Thyroid gland (tissue), 4 donors: ENCODE measurements around the gene C3orf80. TPM values are rescaled to one million over a fixed set of nuclear protein-coding genes. Genes with fewer than 3 reads are reported as not detected.

Source experiments
- DNase-seq, 2 donors: peaks; one replicate each; pipeline ENCODE4 v3.0.0-alpha.2; 2019
- H3K27ac ChIP-seq, 3 donors: fragments of 200-600 bp; sonication (generic); 1 replicate in 2 of 3; 2 replicates in 1 of 3; pipeline ENCODE4 v1.5.1; 2016 to 2019; ENCODE audit warnings: mild to moderate bottlenecking in 1 of 3, moderate library complexity in 1 of 3
- H3K27me3 ChIP-seq: fragments of 200-600 bp; sonication (generic); one replicate; pipeline ENCODE4 v1.5.1; 2019
- H3K36me3 ChIP-seq, 2 donors: fragments of 200-600 bp; sonication (generic); one replicate each; pipeline ENCODE4 v1.5.1; 2016 to 2019
- H3K4me1 ChIP-seq, 2 donors: fragments of 200-600 bp; sonication (generic); one replicate each; pipeline ENCODE4 v1.5.1; 2017 to 2019
- H3K4me3 ChIP-seq, 3 donors: fragments of 200-600 bp; sonication (generic); replicated peaks in 1 of 3; 1 replicate in 2 of 3; 2 replicates in 1 of 3; pipeline ENCODE4 v1.5.1; 2016; ENCODE audit warnings: mild to moderate bottlenecking in 1 of 3
- H3K9me3 ChIP-seq: fragments of 200-600 bp; sonication (generic); one replicate; pipeline ENCODE4 v1.5.1; 2017
- POLR2A ChIP-seq, 2 donors: fragments of 450-650 bp; IDR thresholded peaks; one replicate each; pipeline ENCODE4 v1.6.1; 2017; ENCODE audit warnings: antibody characterized with exemption in 2 of 2, mild to moderate bottlenecking in 2 of 2, moderate library complexity in 1 of 2
- WGBS, 2 donors: methylation state at CpG; one replicate each; pipeline ENCODE4 v1.1.5; 2017; 5-methylcytosine and 5-hydroxymethylcytosine counted together
- intact Hi-C: fragments of 100-400 bp; cut with DNase I; formaldehyde crosslinking; loops from one replicate; pipeline ENCODE4 v1.15.1; 2023
- total RNA-seq, 4 donors: library from RNA; depleted of rRNA; stranded (reverse); fragments of >200 nt; gene quantifications; one replicate each; pipeline ENCODE4 v1.2.3, GENCODE V29; 2016
- TF ChIP-seq, protein P1 (sequence below), 6 experiments: fragments of 200-600 bp in 3 of 6; fragments of 450-650 bp in 3 of 6; sonication (generic) in 3 of 6; IDR thresholded peaks; one replicate each; pipeline ENCODE4 v1.5.1; 2016 to 2019; ENCODE audit warnings: antibody characterized with exemption in 6 of 6, mild to moderate bottlenecking in 2 of 6, inconsistent platforms in 1 of 6, moderate library complexity in 1 of 6

The C3orf80 gene
- total RNA-seq, 4 donors from 2014 or later, result 0.27 to 0.29 (median 0.29) TPM; not detected in 1

DNA sequence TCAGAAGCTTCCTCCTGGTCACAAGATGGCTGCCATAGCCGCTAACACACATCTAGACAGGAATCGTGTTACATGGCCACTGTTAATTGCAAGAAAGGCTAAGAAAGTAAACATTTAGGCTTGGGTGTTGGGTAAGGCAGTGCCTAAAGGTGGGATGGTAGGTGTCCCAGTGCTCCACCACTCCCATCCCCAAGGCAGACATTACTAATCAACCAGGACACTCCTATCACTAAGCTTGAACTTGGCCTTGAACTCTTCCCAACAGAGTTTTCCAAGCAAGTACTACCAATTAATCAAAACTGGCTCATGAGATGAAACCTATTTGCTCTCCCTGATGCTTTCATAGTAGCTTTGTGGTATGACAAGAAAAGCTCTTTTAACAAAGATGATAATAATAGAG is 37.9 kb upstream of the C3orf80 start:
- H3K4me1 ChIP-seq, result no peaks in the 10 kb centered on the region

DNA sequence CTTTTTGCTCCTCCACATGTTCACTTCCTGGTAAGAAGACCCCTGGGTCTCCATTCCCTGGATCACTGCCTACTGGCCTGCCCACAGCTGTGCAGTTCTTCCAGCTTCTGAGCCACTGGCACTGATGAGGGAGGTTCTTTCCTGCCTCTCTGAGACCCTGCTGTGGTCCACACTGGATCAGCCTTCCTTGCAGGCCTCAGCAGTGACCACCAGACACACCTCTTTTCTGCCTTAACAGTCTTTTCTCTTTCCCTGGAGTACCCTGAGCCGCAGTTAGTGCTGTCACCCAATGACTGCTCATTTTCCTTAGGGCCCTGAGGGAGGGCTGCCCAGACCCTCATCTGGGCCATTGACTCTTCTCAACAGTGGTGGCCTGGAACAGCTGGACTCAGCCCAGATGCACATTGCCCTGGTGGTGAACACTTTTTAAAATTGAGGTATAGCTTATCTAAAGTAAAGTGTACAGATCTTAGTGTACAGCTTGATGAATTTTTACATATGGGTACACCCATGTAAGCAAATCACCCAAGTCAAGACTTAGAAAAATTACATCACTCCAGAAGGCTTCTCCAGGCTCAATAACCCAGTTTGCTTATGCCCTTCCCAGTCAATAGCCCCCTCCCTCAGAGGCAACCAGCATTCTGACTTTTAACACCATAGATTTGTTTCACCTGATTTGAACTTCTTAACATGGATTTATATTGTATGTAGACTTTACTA is 32.8 kb upstream of the C3orf80 start:
- H3K27me3 ChIP-seq, result no peaks in the 10 kb centered on the region
- no peak overlapping the region for H3K27ac ChIP-seq
- no peak overlapping the region for H3K4me3 ChIP-seq
- 95 to 100% methylated on average over 1 of the region's 1 CpG for WGBS, 2 donors
- intact Hi-C loops, result no loop called here
- no peaks in the 10 kb centered on the region for H3K4me1 ChIP-seq
- TF ChIP-seq, protein P1, sequence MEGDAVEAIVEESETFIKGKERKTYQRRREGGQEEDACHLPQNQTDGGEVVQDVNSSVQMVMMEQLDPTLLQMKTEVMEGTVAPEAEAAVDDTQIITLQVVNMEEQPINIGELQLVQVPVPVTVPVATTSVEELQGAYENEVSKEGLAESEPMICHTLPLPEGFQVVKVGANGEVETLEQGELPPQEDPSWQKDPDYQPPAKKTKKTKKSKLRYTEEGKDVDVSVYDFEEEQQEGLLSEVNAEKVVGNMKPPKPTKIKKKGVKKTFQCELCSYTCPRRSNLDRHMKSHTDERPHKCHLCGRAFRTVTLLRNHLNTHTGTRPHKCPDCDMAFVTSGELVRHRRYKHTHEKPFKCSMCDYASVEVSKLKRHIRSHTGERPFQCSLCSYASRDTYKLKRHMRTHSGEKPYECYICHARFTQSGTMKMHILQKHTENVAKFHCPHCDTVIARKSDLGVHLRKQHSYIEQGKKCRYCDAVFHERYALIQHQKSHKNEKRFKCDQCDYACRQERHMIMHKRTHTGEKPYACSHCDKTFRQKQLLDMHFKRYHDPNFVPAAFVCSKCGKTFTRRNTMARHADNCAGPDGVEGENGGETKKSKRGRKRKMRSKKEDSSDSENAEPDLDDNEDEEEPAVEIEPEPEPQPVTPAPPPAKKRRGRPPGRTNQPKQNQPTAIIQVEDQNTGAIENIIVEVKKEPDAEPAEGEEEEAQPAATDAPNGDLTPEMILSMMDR (IDR thresholded peaks at IDR 0.05), result no peak
- TF ChIP-seq POLR2A (IDR thresholded peaks at IDR 0.05), result no peak
- DNase-seq, result no peak
- H3K36me3 ChIP-seq, result no peaks in the 10 kb centered on the region
- H3K9me3 ChIP-seq, result no peaks in the 10 kb centered on the region

More for the DNA sequence above, 37.9 kb upstream of the C3orf80 start:
- H3K4me3 ChIP-seq, result no peak overlapping the region
- no peaks in the 10 kb centered on the region for H3K36me3 ChIP-seq
- no peak for DNase-seq
- H3K27me3 ChIP-seq, result no peaks in the 10 kb centered on the region
- TF ChIP-seq, protein P1 (IDR thresholded peaks at IDR 0.05), result no peak
- TF ChIP-seq POLR2A (IDR thresholded peaks at IDR 0.05), result no peak
- intact Hi-C loops, result no loop called here
- no peaks in the 10 kb centered on the region for H3K9me3 ChIP-seq
- no peak overlapping the region for H3K27ac ChIP-seq
- 52 to 97% methylated on average over 2 of the region's 2 CpGs for WGBS, 2 donors

DNA sequence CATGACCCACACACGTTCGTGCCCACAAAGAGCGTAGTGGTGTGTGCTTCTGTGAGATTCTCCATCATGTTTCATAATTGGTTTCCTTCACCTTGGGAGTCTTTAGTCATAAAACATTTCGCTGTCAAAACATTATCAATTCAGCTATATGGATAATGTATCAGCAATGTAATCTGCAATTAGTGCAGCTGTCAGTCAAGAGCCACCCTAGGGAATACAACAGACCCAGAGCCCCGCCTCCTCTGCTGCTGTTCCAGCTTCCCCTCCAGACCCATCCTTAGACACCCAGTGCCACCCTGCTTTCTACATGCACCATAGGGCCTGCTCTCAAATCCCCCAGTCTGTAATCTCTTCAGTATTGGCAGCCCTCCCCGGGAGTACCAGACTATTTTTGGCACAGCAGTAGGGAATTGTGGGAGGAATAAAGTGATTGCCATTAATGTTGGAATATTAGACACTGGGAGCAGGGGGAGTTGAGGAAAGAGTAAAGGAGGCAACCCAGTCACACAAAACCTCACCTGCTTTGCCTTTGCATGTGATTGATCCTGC is 31.5 kb upstream of the C3orf80 start:
- no peak for DNase-seq
- no peaks in the 10 kb centered on the region for H3K9me3 ChIP-seq
- TF ChIP-seq, protein P1 (IDR thresholded peaks at IDR 0.05), result no peak
- TF ChIP-seq POLR2A (IDR thresholded peaks at IDR 0.05), result no peak
- no peak overlapping the region for H3K4me3 ChIP-seq
- 81 to 84% methylated on average over 6 of the region's 6 CpGs for WGBS, 2 donors
- intact Hi-C loops, result no loop called here
- no peaks in the 10 kb centered on the region for H3K36me3 ChIP-seq
- H3K27me3 ChIP-seq, result no peaks in the 10 kb centered on the region
- no peak overlapping the region for H3K27ac ChIP-seq
- no peaks in the 10 kb centered on the region for H3K4me1 ChIP-seq

DNA sequence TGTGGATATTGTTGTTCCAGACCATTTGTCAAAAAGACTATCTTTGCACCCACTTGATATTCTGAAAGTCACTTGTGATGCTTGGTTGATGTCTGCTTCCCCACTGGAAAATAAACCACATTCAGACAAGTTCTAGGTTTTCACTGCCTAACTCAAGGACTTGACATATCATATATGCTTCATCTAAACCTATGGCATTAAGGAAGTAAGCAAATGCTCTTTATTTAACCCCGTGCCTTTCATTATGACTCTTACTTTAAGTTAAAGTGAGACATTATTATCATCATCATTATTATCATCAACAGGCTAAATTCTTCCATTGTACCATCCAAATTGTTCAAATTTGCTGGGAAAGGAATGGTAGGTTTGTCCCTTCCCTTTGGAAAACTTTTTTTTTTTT is 30.8 kb upstream of the C3orf80 start:
- H3K36me3 ChIP-seq, result no peaks in the 10 kb centered on the region
- H3K4me3 ChIP-seq, result no peak overlapping the region
- intact Hi-C loops, result no loop called here
- no peaks in the 10 kb centered on the region for H3K27me3 ChIP-seq
- TF ChIP-seq, protein P1 (IDR thresholded peaks at IDR 0.05), result no peak
- TF ChIP-seq POLR2A (IDR thresholded peaks at IDR 0.05), result no peak
- no peaks in the 10 kb centered on the region for H3K9me3 ChIP-seq
- DNase-seq, result no peak
- no peaks in the 10 kb centered on the region for H3K4me1 ChIP-seq
- H3K27ac ChIP-seq, result no peak overlapping the region
- WGBS, 2 donors, result 94 to 95% methylated on average over 1 of the region's 1 CpG

DNA sequence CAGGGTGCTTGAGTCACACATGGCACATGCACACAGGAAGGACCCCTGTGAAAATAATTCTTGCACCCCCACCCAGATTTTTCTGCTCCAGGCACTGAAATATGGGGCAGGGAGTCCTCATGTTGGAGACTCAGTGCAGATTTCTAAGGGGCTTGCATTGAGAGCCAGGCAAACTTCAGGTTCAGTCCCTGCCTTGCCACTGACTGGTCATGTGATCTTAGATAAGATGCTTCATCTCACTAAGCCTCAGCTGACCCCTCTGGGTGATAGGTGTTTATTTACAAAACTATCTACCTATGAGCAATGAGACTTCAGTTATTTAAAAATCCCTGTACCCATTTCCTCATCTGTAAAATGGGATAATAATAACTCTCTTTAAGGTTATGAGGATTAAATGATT is 30.1 kb upstream of the C3orf80 start:
- intact Hi-C loops, result no loop called here
- no peak overlapping the region for H3K27ac ChIP-seq
- TF ChIP-seq, protein P1 (IDR thresholded peaks at IDR 0.05), result no peak
- no peak for TF ChIP-seq POLR2A (IDR thresholded peaks at IDR 0.05)
- no peak overlapping the region for H3K4me3 ChIP-seq
- H3K4me1 ChIP-seq, result no peaks in the 10 kb centered on the region
- no peaks in the 10 kb centered on the region for H3K9me3 ChIP-seq
- no peaks in the 10 kb centered on the region for H3K36me3 ChIP-seq
- DNase-seq, result no peak
- no peaks in the 10 kb centered on the region for H3K27me3 ChIP-seq
